ENCODE data around the gene OVOL3.

DNA sequence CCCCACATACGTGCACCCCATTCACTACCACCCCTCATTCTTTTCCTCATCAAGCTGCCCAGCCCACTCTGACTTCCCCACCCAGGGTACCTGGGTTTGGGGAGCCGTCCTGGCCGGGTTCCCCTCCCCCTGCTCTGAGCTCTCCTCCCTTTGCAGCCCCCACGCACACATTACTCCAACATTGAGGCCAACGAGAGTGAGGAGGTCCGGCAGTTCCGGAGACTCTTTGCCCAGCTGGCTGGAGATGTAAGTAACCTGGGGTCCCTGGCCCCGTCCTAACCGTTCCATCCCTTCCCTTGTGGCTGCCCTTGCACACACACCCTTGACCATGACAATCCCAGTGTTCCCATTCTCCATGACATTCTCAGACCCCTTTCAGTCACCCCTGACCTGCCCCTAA, 31.6 kb downstream of the OVOL3 start:
- no peak for TF ChIP-seq POLR2A (IDR thresholded peaks at IDR 0.05)
- no peak for TF ChIP-seq CTCF (IDR thresholded peaks at IDR 0.05)
- no peak for TF ChIP-seq POLR2AphosphoS5 (IDR thresholded peaks at IDR 0.05)

Measured in sigmoid colon (tissue), 4 donors.